SKM-1 (cell line): ENCODE measurements around the gene FGF19.

ENCODE experiments used
- DNase-seq: peaks from one replicate; lab custom pipeline; 2025; ENCODE audit not compliant: unreplicated experiment; lab: John Stamatoyannopoulos, UW

The FGF19 gene

GRCh38 chr11:69657456-69657910 lies 46.3 kb downstream of the FGF19 start:
- DNase-seq = no peak

- no peak for DNase-seq
Observed at GRCh38 chr11:69656536-69657455, 47.0 kb downstream of the FGF19 start.

GRCh38 chr11:69655479-69656428 lies 48.1 kb downstream of the FGF19 start:
- DNase-seq = no peak

GRCh38 chr11:69654660-69655478 lies 49.0 kb downstream of the FGF19 start:
- no peak for DNase-seq

GRCh38 chr11:69654001-69654659 lies 49.7 kb downstream of the FGF19 start:
- DNase-seq = no peak

GRCh38 chr11:69653406-69653960 lies 50.3 kb downstream of the FGF19 start:
- DNase-seq = no peak

GRCh38 chr11:69652999-69653398 lies 50.8 kb downstream of the FGF19 start:
- DNase-seq = no peak

- no peak for DNase-seq
Observed at GRCh38 chr11:69651834-69652620, 51.8 kb downstream of the FGF19 start.

GRCh38 chr11:69650832-69651344 lies 52.9 kb downstream of the FGF19 start:
- no peak for DNase-seq

GRCh38 chr11:69650081-69650831 lies 53.6 kb downstream of the FGF19 start:
- no peak for DNase-seq

- DNase-seq = no peak
Observed at GRCh38 chr11:69649576-69649900, 54.3 kb downstream of the FGF19 start.

GRCh38 chr11:69648679-69649575 lies 54.9 kb downstream of the FGF19 start:
- DNase-seq = no peak
